Fibroblast of skin of right biceps (primary cell): ENCODE measurements around the gene ZBTB2.

Experiments
- DNase-seq: peaks from one replicate; pipeline ENCODE4 v3.0.0-alpha.2; 2013

Gene ZBTB2

DNA sequence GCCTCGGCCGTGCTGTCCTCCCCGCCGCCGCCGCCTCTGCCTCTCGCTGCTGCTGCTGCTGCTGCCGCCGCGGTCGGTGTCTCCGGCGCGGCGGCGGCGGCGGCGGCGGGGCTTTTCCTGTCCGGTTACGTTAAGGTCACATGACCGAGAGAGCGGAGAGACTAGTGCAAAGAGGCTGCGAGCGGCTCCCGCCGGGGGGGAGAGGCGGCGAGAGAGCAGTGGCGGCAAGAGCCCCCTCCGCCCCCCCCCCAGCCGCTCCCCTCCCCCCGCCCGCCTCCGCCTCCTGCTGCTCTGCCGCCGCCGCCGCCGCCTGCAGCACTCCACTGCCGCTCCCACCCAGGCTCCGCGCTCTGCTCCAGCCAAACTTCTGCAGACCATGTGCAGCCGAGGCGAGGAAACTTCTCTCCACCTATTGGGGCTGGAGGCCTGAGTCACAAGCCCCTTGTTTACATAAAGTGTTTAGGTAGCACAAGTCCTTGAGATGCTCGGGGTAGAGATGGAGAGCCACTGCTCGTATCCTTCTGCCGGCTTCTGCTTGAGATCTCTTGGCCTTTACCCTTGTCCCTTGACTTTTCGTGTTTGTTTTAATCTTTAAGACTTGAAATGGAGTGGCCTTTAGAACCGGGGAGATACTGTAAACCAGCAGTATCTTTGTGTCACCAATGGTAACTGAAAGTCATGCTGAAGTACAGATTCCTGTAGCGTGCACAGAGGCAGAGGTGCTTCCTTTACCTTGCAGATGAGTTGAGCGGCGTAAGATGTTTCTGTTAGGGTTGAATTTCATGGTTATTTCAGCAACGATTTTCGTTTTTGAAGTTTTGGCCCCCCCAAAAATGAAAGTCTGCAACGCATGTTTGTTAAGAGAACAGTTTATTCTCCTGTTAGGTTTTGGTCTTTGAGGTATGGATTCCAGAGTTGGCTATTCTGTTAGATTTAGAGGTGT is at the start of gene ZBTB2:
Gene ZBTB2 (minus strand): TSS at position 89 of the 943 bp plus-strand sequence. CDS start 17,922 bp downstream, outside the sequence.
- DNase-seq: peak; percentile 79

- DNase-seq: peak; percentile 26
These were observed 49.6 kb upstream of the ZBTB2 start for GRCh38 chr6:151440930-151441329.

- no peak for DNase-seq
These were observed 49.1 kb upstream of the ZBTB2 start for GRCh38 chr6:151440498-151440897.

DNA sequence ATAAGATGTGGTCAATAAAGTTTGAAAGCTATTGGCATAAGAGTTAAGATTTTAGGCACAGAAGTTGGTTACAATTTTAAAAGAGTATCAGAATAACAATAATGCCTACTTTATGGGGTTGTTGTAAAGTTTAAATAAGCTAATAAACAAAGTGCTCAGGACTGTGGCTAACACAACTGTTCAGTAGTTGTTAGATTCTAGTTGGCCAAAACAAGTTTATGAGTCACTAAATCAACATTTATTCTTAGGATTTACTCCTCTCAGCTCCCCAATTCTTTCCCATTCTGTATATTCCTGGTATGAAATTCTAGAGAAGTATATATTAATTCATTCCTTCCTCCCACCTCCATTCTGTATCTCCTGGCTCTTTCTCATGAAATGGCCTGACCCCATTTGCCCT is 46.0 kb upstream of the ZBTB2 start:
- no peak for DNase-seq

- DNase-seq: peak; percentile 92
These were observed 45.4 kb upstream of the ZBTB2 start for GRCh38 chr6:151436802-151437201.

DNA sequence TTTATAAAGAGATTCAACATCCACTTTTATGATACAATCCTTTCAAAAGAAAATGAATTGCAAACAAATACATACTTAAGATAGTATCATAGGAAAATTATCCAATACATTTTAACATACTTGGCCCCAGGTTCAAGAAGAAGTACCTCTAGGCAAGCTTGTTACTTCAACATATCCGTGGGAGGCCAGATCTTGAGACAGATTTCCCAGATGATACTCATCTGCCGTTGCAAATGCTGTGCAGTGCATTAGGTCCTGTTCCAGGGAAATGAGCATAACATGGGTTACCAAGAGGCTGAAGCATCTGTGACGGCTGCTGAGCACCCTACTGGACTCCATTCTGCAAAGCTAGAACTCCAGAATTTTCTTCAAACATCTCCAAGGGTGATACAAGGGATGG is 44.9 kb upstream of the ZBTB2 start:
- DNase-seq: no peak

DNA sequence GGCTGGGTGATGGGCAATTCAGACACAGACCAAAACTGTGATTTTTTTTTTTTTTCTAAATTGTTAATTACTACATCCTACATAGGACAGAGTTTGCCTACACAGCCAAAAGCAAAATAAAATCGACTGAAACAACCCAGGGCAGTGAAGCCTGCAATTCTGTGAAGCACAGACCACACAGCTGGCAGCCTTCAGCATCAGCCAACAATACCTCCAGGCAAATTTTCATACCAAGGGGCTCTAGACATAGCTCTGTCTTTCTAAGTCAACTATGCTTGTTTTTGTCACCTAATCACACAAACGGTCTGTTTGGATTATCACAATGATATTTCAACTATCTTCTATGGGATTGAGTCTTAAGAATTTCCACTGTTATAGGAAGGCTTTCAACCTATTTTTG is 43.0 kb upstream of the ZBTB2 start:
- DNase-seq: no peak

GRCh38 chr6:151432651-151433050 is 41.3 kb upstream of the ZBTB2 start:
- no peak for DNase-seq

DNA sequence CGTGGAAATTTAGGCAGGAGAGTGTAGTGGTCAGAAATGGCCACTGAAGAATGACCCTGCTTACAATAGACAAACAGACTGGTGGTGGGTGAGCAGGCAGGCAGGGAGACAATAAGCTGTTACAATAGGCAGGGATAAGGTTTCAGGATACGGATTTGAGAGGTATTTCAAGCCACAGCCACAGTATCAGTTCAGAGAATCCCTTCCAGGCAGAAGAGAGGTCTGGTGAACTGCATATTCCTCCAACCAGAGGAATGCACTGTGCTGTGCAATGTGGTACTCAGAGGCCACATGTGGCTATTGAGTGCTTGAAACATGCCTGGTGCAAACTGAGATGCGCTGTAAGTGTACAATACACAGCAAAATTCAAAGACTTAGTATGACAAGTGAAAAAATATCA is 40.0 kb upstream of the ZBTB2 start:
- no peak for DNase-seq

DNA sequence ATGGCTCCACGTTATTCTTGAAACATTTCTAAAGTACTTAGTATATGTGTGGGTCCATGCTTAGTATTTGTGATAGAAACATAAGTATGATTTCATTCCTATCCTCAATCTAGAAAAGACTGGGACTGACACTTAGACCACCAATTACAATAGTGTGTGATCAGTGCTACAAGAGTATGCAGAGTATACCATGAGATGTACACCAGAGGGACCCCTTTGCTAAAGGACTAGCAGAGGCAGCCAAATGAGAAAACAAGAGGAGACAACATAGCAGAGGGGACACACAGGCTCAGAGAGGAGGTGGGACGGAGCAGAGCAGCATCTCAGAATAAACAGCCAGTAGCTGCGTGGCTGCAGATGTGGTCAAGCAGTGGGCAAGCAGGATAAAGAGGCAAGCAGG is 39.5 kb upstream of the ZBTB2 start:
- no peak for DNase-seq

DNA sequence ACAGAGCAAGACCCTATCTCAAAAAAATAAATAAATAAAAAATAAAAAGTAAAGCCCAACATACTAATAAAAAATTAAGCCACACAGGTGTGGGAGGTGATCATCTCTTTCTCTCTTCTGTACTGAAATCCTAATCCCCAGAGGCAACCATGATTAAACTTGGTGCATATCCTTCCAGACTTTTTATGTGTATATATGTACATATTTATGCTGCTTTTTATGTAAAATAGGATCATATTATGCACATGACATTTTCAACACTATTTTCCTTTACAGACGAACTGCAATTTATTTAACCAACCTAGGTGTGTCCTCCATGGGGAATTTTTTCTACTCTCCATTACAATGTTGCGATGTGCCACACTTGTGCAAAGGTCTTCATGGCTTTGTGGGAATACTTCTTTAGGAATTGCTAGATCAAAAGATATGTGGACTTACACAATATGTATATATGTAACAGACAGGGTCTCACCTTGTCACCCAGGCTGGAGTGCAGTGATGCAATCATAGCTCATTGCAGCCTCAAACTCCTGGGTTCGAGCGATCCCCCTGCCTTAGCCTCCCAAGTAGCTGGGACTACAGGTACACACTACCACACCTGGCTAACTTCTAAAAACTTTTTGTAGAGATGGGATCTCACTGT is 36.9 kb upstream of the ZBTB2 start:
- no peak for DNase-seq

GRCh38 chr6:151425561-151425960 is 34.2 kb upstream of the ZBTB2 start:
- DNase-seq: no peak

DNA sequence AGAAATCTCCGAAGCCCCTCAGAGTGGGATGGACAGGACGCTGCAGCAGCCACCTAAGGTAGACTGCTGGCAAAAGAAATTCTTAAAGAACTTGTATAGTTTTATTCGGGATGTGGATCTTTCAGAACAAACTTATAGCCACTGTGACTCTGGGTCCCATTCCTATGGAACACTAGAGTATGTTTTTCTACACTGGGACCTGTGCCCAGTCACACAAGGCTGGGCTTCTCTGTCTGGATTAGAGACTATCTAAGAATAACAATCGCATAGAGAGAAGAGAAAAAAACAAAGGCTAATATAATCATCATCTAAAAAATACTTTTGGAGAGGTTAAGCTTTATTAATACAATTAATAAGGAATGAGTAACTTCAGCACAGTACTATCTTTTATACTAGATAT is 31.6 kb upstream of the ZBTB2 start:
- DNase-seq: no peak

- DNase-seq: no peak
These were observed 26.1 kb upstream of the ZBTB2 start for GRCh38 chr6:151417477-151417876.

- DNase-seq: no peak
These were observed 23.4 kb upstream of the ZBTB2 start for GRCh38 chr6:151414641-151415260.

- no peak for DNase-seq
These were observed 22.2 kb upstream of the ZBTB2 start for GRCh38 chr6:151413372-151414145.

DNA sequence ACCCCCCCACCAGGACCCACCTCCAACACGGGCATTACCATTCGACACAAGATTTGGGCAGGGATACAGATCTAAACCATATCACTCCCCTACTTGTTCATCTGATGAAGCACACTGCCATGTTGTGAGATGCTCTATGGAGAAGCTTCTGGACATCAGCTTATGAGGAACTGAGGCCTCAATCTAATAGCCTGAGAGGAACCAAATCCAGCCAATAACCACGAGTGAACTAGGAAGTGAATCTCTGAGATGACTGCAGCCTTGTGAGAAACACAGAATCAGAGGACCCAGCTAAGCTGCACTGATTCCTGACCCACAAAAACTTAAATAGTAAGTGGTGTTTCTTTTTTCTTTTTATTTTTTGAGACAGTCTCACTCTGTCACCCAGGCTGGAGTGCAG is 21.6 kb upstream of the ZBTB2 start:
- DNase-seq: no peak

DNA sequence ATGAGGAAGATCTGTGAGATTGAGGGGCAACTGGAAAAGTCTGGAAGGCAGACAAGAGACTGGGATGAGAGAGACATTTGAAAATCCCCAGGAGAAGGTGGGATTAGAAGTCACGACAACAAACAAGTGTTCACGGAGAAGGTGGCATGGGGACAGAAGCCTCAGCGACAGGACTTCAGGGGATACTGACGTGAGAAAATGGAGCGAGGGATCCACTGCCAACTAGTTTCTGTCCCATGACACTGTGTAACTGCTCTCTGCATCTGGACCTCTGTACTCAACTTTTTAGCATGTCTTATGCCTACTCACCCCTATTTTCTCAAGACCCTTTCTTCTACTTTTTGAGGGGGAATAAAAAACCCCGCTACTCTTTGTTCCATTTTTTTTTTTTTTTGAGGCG is 18.3 kb upstream of the ZBTB2 start:
- no peak for DNase-seq

GRCh38 chr6:151409260-151409659 is 17.9 kb upstream of the ZBTB2 start:
- no peak for DNase-seq

GRCh38 chr6:151408858-151409257 is 17.5 kb upstream of the ZBTB2 start:
- DNase-seq: no peak

GRCh38 chr6:151403919-151404308 is 12.6 kb upstream of the ZBTB2 start:
- no peak for DNase-seq

DNA sequence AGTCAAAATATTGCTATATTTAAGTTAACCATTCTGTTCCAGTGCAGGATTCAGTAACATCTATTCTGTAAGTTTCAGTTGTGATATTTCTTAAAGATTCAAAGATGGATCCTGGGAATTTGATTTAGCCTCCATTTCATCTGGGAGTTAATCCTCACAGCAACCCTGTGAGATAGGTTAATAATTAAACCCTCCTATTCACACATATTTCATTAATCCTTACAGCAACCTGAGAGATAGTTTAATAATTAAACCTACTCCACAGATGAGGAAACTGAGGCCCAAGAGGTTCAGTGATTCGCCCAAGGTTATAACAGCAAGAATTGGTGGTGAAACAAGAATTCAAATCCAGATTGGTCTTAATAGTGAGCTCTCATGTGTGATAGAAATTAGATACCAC is 10.9 kb upstream of the ZBTB2 start:
- no peak for DNase-seq

GRCh38 chr6:151400473-151400872 is 9.1 kb upstream of the ZBTB2 start:
- peak; percentile 83 for DNase-seq
